IPS-15b (cell line): Measurements from ENCODE around the gene PLOD3.
A peak's percentile ranks its signal among the peaks of the same experiment; 100 is the strongest.

ENCODE experiments used
- H3K27me3 ChIP-seq: one replicate; pipeline ENCODE4 v1.6.1; 2013; ENCODE audit warnings: low read length; ENCODE audit not compliant: control insufficient read depth, insufficient read depth
- H3K36me3 ChIP-seq: one replicate; pipeline ENCODE4 v1.6.1; 2013; ENCODE audit warnings: low read length; ENCODE audit not compliant: control insufficient read depth, insufficient read depth
- H3K4me1 ChIP-seq: one replicate; pipeline ENCODE4 v1.6.1; 2013; ENCODE audit warnings: mild to moderate bottlenecking, low read length; ENCODE audit not compliant: control insufficient read depth, insufficient read depth
- H3K4me3 ChIP-seq: one replicate; pipeline ENCODE4 v1.5.1; 2013; ENCODE audit warnings: low read depth, low read length
- H3K9ac ChIP-seq: one replicate; pipeline ENCODE4 v1.6.1; 2013; ENCODE audit warnings: low read depth, mild to moderate bottlenecking, low read length
- H3K9me3 ChIP-seq: one replicate; pipeline ENCODE4 v1.6.1; 2013; ENCODE audit warnings: mild to moderate bottlenecking, low read length; ENCODE audit not compliant: control insufficient read depth, insufficient read depth

The PLOD3 gene

DNA sequence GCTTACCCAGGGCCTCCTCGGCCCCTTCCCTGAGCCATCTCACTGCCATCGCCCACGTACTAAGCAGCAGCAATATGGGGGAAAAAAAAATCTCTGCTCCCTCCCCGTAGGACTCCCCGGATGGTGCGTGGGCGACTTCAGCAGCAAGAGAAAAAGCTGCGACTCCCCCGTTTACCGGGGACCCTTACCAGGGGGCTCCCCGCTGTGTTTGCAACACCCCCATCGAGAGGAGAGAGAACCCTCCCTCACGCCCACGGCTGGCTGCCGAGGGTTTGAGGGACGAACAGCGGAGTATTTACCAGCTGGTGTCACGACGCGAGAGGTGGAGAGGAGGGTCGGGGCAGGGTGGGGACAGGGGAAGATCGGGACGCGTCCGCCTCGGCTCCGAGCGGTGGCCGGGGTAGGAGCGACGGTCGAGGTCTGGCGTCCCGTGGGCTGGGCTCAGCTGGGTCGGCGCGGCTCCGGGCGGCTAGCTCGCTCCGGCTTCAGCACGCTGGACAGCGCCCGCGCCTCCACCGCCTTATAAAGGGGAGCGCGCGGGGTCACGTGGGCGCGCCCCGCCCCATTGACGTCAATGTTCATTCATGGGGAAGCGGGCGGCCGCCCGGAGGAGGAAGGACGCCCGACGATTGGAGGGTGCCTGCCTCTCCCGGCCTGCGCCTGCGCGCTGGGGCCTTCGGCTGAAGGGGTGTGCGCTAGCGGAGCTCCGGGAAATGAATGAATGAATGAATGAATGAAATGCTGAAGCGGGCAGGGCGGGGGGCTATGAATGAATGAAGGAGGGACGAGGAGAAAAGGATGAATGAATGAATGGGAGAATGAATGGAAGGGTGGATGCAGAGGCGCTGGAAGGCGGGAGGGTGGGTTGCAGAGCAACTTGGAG is 52.1 kb downstream of the PLOD3 start, which contains the start of gene VGF:
Gene VGF (minus strand): TSS at position 495 of the 883 bp plus-strand sequence. CDS start 726 bp downstream, outside the sequence.
- H3K4me3 ChIP-seq: peak within 1 kb of the TSS; percentile 71
- H3K9ac ChIP-seq: no peak within 1 kb of the TSS
- H3K36me3 ChIP-seq: no peaks in the 10 kb centered on the region
- H3K27me3 ChIP-seq: peaks cover 46% of the 10 kb centered on the region
- H3K4me1 ChIP-seq: peaks cover 31% of the 10 kb centered on the region
- no peaks in the 10 kb centered on the region for H3K9me3 ChIP-seq

DNA sequence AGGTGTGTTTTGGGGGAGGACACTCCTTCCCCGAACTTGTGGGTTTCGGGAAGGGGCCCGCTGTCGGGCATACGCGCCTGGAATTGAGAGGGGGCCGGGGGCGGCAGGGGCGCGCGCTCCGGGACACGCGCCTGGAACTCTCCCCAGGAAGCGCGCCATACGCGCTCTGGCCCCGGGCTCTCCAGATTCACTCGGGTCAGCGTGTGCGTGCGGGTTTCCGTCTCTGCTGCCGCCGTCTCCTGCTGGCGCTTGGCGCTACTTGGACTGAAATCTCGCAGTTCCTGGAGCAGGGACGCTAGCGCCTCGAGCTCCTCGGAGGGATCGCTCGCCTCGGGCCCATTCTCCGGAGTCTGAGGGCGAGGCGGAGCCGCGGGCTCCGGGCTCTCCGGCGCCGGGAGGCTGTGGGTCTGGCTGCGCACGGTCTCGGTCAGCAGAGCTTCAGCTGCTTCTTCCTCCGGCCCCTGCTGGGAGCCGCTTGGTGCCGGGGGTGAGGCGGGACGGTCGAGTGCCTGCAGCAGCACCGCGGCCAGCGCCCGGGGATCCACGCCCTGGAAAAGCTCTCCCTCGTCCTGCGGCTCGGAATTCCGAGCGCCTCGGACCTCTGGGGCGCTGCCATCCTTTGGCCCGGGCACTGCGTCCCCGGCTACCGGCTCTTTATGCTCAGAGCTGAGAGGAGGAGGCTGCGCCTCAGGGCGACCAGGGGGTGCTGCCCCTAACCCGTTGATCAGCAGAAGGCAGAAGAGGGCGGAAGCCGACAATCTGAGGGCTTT is 53.1 kb downstream of the PLOD3 start:
- peaks cover 27% of the 10 kb centered on the region for H3K4me1 ChIP-seq
- H3K27me3 ChIP-seq: peaks cover 35% of the 10 kb centered on the region
- no peak overlapping the region for H3K9ac ChIP-seq
- no peaks in the 10 kb centered on the region for H3K36me3 ChIP-seq
- H3K9me3 ChIP-seq: no peaks in the 10 kb centered on the region
- peak overlapping the region; percentile 71 for H3K4me3 ChIP-seq

DNA sequence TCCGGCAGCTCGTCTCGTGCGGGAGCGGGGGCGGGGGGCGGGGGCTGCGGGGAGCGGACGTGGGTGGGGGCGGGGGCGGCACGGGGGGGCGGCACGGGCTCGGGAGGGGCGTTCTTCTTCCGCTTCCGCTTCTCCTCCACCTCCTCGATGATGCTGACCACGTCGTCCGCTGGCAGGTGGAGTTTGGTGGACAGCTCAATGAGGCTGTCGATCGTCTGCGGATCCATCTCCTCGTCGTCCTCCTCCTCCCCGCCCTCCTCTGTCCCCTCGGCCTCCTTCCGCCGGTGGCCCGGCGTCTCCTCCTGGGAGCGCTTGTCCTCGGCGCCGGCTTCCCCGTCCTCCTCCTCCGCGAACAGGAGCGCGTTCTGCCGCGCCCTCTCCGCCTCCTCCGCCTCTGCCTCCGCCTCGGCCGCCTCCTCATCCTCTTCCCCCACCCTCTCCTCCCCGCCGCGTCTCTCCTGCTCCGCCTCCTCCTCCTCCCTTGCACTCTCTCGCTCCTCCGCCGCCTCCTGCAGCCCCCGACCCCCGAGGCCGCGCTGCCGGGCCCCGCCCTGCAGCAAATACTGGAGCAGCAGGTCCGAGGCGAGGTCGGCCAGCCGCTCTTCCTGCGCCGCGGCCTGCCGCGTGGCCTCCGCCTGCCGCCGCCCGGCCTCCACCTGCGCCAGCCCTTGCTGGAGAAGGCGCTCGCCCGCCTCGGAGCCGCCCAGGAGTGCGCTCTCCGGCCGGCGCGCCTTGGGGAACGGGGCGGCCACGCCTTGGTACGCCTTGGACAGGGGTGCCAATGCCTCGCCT is 53.9 kb downstream of the PLOD3 start:
- peaks cover 22% of the 10 kb centered on the region for H3K4me1 ChIP-seq
- H3K36me3 ChIP-seq: no peaks in the 10 kb centered on the region
- peak overlapping the region; percentile 54 for H3K9ac ChIP-seq
- H3K4me3 ChIP-seq: peak overlapping the region; percentile 71
- H3K9me3 ChIP-seq: no peaks in the 10 kb centered on the region
- H3K27me3 ChIP-seq: peaks cover 28% of the 10 kb centered on the region

DNA sequence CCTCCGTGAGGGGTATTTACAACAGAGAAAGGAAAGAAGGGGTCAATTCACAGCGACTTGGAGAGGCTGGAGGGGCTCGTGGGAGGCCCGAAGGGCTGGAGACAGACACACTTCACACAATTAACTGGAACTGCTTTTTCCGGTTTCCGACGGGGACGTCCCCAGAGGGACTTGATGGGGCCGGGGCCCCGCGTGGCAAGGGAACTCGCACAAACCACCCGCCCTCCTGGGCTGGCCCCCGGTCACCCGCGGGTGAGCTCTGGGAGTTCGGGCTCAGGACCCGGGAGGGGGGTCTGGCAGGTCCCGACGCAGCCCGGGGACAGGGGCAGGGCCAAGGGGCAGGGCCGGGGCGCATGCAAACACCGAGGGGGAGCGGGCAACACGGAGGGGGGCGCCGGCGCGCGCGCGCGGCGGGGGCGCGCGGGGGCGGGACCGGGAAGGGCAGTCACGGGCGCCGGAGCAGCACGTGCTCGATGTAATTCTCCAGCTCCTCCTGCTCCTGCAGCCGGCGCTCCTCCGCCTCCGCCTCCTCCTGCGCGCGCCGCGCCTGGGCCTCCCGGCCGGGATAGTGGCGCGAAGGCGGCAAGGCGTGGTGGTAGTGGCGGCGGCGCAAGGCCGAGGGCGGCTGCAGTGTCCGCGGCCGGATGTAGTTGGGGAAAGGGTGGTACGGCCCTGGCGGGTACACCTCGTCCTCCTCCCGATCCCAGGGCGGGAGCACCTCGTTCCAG is 54.7 kb downstream of the PLOD3 start:
- H3K27me3 ChIP-seq: peaks cover 20% of the 10 kb centered on the region
- H3K4me3 ChIP-seq: peak overlapping the region; percentile 54
- no peaks in the 10 kb centered on the region for H3K9me3 ChIP-seq
- H3K4me1 ChIP-seq: peaks cover 14% of the 10 kb centered on the region
- no peak overlapping the region for H3K9ac ChIP-seq
- peaks cover under 1% of the 10 kb centered on the region for H3K36me3 ChIP-seq

DNA sequence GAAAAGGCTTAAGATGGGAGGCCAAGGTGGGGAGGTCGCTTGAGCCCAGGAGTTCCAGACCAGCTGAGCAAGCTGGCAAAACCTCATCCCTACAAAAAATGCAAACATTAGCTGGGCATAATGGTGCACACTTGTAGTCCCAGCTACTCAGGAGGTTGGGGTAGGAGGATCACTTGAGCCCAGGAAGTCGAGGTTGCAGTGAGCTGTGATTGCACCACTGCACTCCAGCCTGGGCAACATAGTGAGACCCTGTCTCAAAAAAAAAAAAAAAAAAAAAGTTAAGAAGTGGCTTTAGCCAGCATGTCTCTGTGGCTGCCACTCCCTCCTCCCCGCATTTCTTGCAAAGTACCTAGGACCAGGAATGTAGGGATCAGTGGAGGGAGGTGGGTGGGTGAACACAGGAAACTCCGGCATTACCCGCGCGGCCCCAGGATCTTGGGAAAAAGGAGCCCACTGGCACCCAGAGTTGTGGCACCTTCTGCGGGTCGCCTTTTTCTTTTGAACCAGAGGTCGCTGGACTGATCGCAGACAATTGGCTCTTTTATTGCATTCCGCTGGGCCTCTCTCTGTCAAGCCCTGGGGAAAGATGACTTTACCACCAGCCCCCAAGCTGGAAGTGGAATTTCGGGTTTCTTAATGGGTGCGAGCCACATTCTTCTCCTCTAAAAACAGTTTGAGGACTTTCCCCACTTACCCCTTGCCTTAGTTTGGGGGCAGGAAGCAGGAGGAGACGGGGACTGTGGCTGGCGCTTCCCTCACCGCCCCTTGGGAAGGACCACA is 55.5 kb downstream of the PLOD3 start:
- Histone ChIP-seq H3K9me3 (no peaks in the 10 kb centered on the region), H3K4me1 (peaks cover 17% of the 10 kb centered on the region), H3K36me3 (peaks cover 6% of the 10 kb centered on the region), H3K27me3 (peaks cover 14% of the 10 kb centered on the region), H3K4me3 (peak overlapping the region; percentile 54), H3K9ac (no peak overlapping the region)

DNA sequence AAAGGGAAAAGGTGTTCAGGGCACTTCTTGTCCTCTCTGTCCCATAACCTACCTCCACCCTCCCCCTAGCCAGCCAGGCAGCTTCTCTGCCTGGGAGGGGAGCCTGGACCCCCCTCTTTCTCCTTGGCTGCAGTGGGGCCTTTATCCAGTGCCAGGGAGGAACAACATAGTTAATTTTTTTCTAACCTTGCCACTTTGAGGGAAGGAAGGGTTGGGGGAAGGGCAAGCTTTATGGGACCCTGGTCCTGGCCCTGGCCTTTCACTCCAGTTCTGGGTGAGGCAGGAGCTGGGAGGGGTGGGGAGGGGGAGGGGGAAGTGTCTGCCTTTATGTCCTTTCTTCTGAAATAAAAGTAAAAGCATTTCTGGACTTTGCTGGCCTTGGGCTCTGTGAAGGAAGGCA is 56.5 kb downstream of the PLOD3 start:
- Histone ChIP-seq H3K27me3 (peaks cover 13% of the 10 kb centered on the region), H3K9me3 (no peaks in the 10 kb centered on the region), H3K4me3 (no peak overlapping the region), H3K36me3 (peaks cover 6% of the 10 kb centered on the region), H3K4me1 (peaks cover 26% of the 10 kb centered on the region), H3K9ac (no peak overlapping the region)

DNA sequence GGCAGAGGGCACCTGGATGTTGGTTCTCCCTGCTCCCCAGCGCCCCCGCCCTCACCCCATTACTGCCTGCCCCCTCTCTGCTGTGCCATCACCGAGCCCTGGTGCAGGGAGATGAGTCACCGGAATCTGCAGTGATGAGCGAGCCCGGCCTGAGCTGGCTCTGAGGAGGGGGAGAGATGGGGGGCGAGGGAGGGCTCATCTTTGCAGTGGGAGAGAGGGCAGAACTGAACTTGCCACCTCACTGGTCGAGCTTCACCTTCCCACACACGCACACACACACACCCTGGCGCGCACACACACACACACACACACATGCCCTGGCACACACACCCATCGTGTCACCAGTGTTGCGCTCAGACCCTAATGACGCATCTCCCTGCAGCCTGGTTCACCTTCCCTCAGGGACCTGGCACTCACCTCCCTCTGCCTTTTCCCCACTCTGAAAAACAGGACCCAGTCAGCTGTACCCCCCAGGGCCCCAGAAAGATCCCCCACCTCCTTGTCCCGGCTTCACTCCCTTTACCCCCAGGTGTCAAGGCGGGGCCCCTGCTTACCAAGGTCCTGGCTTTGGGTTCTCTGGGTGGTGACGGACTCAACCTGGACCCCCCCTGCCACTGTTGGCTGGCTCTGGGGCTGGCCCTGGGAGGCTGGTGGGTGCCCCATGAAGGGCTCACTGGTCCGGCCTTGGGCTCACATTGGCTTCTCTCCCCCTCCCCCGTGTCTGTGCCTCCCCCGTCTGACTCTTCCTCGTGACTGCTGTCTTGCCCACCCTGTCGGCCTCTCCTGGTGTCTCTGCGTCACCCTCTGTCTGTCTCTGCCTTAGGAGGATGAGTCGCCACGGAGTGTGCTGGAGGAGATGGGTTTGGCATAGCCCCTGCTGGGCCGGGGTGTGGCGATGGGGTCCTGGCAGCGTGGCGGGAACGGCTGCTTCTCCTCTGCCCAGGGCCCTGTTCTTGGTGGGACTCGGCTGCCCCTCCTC is 57.4 kb downstream of the PLOD3 start:
- Histone ChIP-seq H3K9ac (no peak overlapping the region), H3K27me3 (peaks cover 10% of the 10 kb centered on the region), H3K9me3 (no peaks in the 10 kb centered on the region), H3K36me3 (peaks cover 6% of the 10 kb centered on the region), H3K4me3 (no peak overlapping the region), H3K4me1 (peaks cover 33% of the 10 kb centered on the region)

DNA sequence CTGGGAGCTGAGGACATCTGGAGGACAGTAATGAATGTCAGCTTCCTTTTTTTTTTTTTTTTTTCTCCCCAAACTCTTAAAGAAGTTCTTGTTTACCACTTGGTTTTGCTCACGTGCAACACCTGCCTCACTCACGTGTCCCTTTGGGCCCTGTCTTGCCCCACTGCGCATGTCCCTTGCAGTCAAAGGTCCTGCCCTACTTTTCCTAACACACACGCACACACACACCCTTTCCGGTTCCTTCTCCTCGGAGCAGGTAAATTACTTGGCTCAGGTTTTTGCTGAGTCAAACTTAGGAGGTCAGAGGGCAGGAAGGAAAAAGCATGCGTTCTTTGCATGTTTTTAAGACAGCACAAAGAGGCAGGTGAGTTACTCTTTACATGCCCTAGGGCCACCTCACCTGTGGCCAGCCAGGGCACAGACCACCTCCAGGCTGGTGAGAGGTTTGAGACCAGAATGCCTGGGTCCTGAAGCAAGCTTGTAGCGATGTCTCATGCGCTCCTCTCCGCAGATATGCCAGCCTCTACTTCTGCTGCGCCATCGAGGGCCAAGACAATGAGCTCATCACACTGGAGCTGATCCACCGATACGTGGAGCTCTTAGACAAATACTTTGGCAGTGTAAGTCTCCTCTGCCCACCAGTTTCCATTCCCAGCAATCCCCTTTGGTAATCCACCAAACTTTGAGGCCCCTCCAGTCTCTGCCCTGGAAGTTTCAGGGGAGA is 60.4 kb downstream of the PLOD3 start:
- Histone ChIP-seq H3K27me3 (no peaks in the 10 kb centered on the region), H3K36me3 (peaks cover 6% of the 10 kb centered on the region), H3K4me3 (no peak overlapping the region), H3K4me1 (peaks cover 31% of the 10 kb centered on the region), H3K9ac (no peak overlapping the region), H3K9me3 (no peaks in the 10 kb centered on the region)

DNA sequence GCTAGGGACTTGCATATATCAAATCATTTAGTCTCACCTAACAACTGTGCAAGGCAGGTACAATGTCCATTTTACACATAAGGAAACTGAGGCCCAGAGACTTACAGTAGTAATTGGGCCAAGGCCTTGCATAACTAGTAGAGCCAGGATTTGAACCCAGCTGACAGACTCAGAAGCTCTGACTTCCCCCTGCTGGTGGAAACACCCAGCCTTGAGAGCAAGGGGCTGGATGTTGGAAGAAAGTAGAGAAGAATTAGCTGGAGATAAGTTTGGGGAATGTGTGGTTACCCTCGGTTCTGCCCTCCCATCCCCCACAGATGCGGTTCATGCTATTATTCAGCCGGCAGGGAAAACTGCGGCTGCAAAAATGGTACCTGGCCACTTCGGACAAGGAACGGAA is 61.1 kb downstream of the PLOD3 start:
- Histone ChIP-seq H3K36me3 (peaks cover 6% of the 10 kb centered on the region), H3K9ac (no peak overlapping the region), H3K4me1 (peaks cover 28% of the 10 kb centered on the region)

More for the DNA sequence above, 61.1 kb downstream of the PLOD3 start:
- Histone ChIP-seq H3K9me3 (no peaks in the 10 kb centered on the region), H3K4me3 (no peak overlapping the region), H3K27me3 (no peaks in the 10 kb centered on the region)
